Cardiac muscle cell (in vitro differentiated cells and primary cell): ENCODE data around the gene CMSS1. TPM values are rescaled to one million over a fixed set of nuclear protein-coding genes. Genes with fewer than 3 reads are reported as not detected.

Experiments
- DNase-seq, 2 donors: peaks; one replicate each; pipeline versions ENCODE4 v3.0.0 to v3.0.0-alpha.2; 2010 to 2017; ENCODE audit warnings: low read depth in 1 of 2, low spot score in 1 of 2
- H3K27ac ChIP-seq: fragments of 200-600 bp; sonication (generic); 2 replicates; pipeline ENCODE4 v1.5.1; 2016
- H3K27me3 ChIP-seq: fragments of 200-600 bp; sonication (generic); 2 replicates; pipeline ENCODE4 v1.6.0; 2016; ENCODE audit warnings: control low read depth
- H3K36me3 ChIP-seq: fragments of 200-600 bp; sonication (generic); 2 replicates; pipeline ENCODE4 v1.5.1; 2016; ENCODE audit warnings: control low read depth
- H3K4me1 ChIP-seq: fragments of 200-600 bp; sonication (generic); 2 replicates; pipeline ENCODE4 v1.8.1; 2017; ENCODE audit warnings: low read depth, mild to moderate bottlenecking, mixed run types
- H3K4me3 ChIP-seq: fragments of 200-600 bp; sonication (generic); 2 replicates; pipeline ENCODE4 v1.5.1; 2016; ENCODE audit warnings: mild to moderate bottlenecking
- H3K9me3 ChIP-seq: fragments of 200-600 bp; sonication (generic); 2 replicates; pipeline ENCODE4 v1.5.1; 2017; ENCODE audit warnings: low read depth, mild to moderate bottlenecking, control low read depth
- polyA plus RNA-seq: library from polyadenylated mRNA; unstranded; fragments of >200 nt; fragmentation: Nextera tagmentation; extraction: Ambion mirVana; gene quantifications from 2 replicates; pipeline ENCODE4 v1.2.1, GENCODE V29; 2016
- total RNA-seq: library from RNA; depleted of rRNA; stranded (reverse); fragments of >200 nt; gene quantifications from 2 replicates; pipeline ENCODE4 v1.2.3, GENCODE V29; 2016
- TF ChIP-seq, protein P1 (sequence below): IDR thresholded peaks from 2 replicates; pipeline ENCODE4 v1.5.1; 2012; ENCODE audit warnings: low read depth, mild to moderate bottlenecking, low read length

CMSS1 gene
- total and polyA plus RNA-seq, 2 experiments from 2014 or later = 13.1 to 32.9 TPM

GRCh38 chr3:99885085-99885484, 67.4 kb downstream of the CMSS1 start:
- Histone ChIP-seq H3K9me3 (no peaks in the 10 kb centered on the region), H3K4me3 (no peak overlapping the region), H3K4me1 (no peaks in the 10 kb centered on the region), H3K36me3 (no peaks in the 10 kb centered on the region), H3K27me3 (no peaks in the 10 kb centered on the region), H3K27ac (no peak overlapping the region)
- no peak for DNase-seq
- TF ChIP-seq, protein P1, sequence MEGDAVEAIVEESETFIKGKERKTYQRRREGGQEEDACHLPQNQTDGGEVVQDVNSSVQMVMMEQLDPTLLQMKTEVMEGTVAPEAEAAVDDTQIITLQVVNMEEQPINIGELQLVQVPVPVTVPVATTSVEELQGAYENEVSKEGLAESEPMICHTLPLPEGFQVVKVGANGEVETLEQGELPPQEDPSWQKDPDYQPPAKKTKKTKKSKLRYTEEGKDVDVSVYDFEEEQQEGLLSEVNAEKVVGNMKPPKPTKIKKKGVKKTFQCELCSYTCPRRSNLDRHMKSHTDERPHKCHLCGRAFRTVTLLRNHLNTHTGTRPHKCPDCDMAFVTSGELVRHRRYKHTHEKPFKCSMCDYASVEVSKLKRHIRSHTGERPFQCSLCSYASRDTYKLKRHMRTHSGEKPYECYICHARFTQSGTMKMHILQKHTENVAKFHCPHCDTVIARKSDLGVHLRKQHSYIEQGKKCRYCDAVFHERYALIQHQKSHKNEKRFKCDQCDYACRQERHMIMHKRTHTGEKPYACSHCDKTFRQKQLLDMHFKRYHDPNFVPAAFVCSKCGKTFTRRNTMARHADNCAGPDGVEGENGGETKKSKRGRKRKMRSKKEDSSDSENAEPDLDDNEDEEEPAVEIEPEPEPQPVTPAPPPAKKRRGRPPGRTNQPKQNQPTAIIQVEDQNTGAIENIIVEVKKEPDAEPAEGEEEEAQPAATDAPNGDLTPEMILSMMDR = no peak

DNA sequence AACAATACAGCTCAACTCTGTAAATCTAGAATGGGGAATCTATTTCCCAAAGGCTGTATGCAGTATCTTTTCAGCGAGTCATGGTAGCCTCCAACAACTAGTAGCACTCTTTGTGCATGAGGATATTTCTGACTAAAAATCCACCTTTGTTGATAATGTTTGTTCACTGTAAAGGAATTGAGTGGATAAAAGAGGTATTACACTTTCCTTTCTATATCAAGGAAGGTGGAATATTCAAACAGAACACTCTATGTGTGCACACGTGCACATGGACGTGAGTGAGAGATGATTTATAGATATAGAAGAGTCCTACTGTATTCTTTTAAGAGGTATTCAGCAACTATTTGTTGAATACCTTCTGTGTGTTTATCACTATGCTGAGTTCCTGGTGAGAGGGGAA, 68.2 kb downstream of the CMSS1 start:
- Histone ChIP-seq H3K36me3 (no peaks in the 10 kb centered on the region), H3K9me3 (no peaks in the 10 kb centered on the region), H3K4me3 (no peak overlapping the region), H3K27ac (no peak overlapping the region), H3K27me3 (no peaks in the 10 kb centered on the region), H3K4me1 (no peaks in the 10 kb centered on the region)
- TF ChIP-seq, protein P1 = no peak
- DNase-seq = no peak

DNA sequence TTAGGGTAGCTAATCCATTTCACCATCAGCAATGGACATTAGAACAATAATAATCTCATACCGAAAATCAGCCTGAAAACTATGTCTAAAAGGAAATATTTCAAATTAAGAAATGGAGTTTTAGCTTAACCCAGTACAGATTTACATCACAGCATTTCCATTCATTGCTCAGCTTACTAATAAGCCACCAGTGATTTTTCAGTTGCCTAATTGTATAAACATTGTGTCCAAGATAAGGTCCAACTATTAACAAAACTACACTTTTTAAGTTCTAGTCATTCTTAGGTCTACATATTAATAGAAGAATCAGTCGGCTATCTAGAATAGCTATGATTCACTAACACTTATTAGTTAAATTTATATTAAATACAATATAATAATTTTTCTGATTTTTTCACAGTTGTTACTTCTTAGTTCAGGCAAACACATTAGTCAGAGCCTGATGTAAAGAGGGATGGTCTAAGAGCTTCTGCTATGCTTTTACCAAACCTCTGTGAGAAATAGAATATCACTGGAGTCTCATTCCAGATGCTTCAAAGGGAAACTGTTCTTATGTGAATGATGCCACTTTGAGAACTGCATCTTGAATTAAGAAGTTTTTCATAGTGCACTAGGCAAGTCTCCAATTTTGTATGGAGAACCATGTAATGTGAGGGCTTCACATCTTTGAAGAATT, 74.1 kb downstream of the CMSS1 start:
- Histone ChIP-seq H3K36me3 (no peaks in the 10 kb centered on the region), H3K27me3 (no peaks in the 10 kb centered on the region), H3K9me3 (no peaks in the 10 kb centered on the region), H3K4me1 (no peaks in the 10 kb centered on the region), H3K4me3 (no peak overlapping the region), H3K27ac (no peak overlapping the region)
- TF ChIP-seq, protein P1 = no peak
- DNase-seq = no peak

- Histone ChIP-seq H3K4me1 (no peaks in the 10 kb centered on the region), H3K9me3 (no peaks in the 10 kb centered on the region), H3K27me3 (no peaks in the 10 kb centered on the region), H3K4me3 (no peak overlapping the region), H3K27ac (no peak overlapping the region), H3K36me3 (no peaks in the 10 kb centered on the region)
- TF ChIP-seq, protein P1 = no peak
- no peak for DNase-seq
Observed at GRCh38 chr3:99892332-99892731, 74.7 kb downstream of the CMSS1 start.

GRCh38 chr3:99895131-99895696, 77.6 kb downstream of the CMSS1 start:
- H3K36me3 ChIP-seq = no peaks in the 10 kb centered on the region
- no peaks in the 10 kb centered on the region for H3K27me3 ChIP-seq
- no peaks in the 10 kb centered on the region for H3K9me3 ChIP-seq
- no peaks in the 10 kb centered on the region for H3K4me1 ChIP-seq
- no peak overlapping the region for H3K27ac ChIP-seq
- TF ChIP-seq, protein P1 = no peak
- no peak for DNase-seq
- no peak overlapping the region for H3K4me3 ChIP-seq
